GM23338 (cell line): ENCODE data around the gene PPIF. TPM values are rescaled to one million over a fixed set of nuclear protein-coding genes. Genes with fewer than 3 reads are reported as not detected.

ENCODE experiments used
- ATAC-seq: fragments of 200-7000 bp; cut with Tn5 transposase; 3 replicates; pipeline ENCODE4 v1.9.1; 2020
- DNase-seq: peaks from one replicate; pipeline ENCODE4 v3.0.0-alpha.2; 2015; ENCODE audit warnings: low spot score
- H2AFZ ChIP-seq: fragments of 200-600 bp; sonication (generic); 2 replicates; pipeline ENCODE4 v1.8.0; 2016; ENCODE audit warnings: antibody characterized with exemption, mild to moderate bottlenecking, moderate library complexity
- H3F3A ChIP-seq: fragments of 200-600 bp; sonication (generic); replicated peaks from 2 replicates; pipeline ENCODE4 v1.8.0; 2017; ENCODE audit warnings: antibody characterized with exemption, mixed run types, low read depth
- H3K27ac ChIP-seq: fragments of 200-600 bp; sonication (generic); 2 replicates; pipeline ENCODE4 v1.6.1; 2016; ENCODE audit warnings: low read depth
- H3K27me3 ChIP-seq: fragments of 200-600 bp; sonication (generic); 2 replicates; pipeline ENCODE4 v1.8.0; 2016; ENCODE audit warnings: mild to moderate bottlenecking, mixed run types, moderate library complexity; ENCODE audit not compliant: insufficient read depth
- H3K36me3 ChIP-seq: fragments of 200-600 bp; sonication (generic); 2 replicates; pipeline ENCODE4 v1.8.0; 2016; ENCODE audit warnings: mild to moderate bottlenecking; ENCODE audit not compliant: insufficient read depth
- H3K4me1 ChIP-seq: fragments of 200-600 bp; sonication (generic); 2 replicates; pipeline ENCODE4 v1.8.0; 2016; ENCODE audit warnings: mild to moderate bottlenecking, moderate library complexity; ENCODE audit not compliant: insufficient read depth
- H3K4me2 ChIP-seq: fragments of 200-600 bp; sonication (generic); 2 replicates; pipeline ENCODE4 v1.7.1; 2017; ENCODE audit warnings: mixed run types
- H3K4me3 ChIP-seq: fragments of 200-600 bp; sonication (generic); 2 replicates; pipeline ENCODE4 v1.6.1; 2016; ENCODE audit warnings: mixed run types
- H3K79me2 ChIP-seq: fragments of 200-600 bp; sonication (generic); replicated peaks from 2 replicates; pipeline ENCODE4 v1.8.0; 2017; ENCODE audit warnings: mild to moderate bottlenecking; ENCODE audit not compliant: insufficient read depth
- H3K9me2 ChIP-seq: fragments of 200-600 bp; sonication (generic); 2 replicates; pipeline ENCODE4 v1.8.0; 2017; ENCODE audit not compliant: insufficient read depth
- H4K20me1 ChIP-seq: fragments of 200-600 bp; sonication (generic); replicated peaks from 2 replicates; pipeline ENCODE4 v1.8.0; 2017; ENCODE audit warnings: mild to moderate bottlenecking; ENCODE audit not compliant: insufficient read depth
- H3K27ac Mint-ChIP-seq: 2 replicates; pipeline ENCODE4 v1.8.0; 2020; ENCODE audit warnings: inconsistent platforms, mild to moderate bottlenecking, moderate library complexity, mixed read lengths
- H3K27me3 Mint-ChIP-seq: 3 replicates; pipeline ENCODE4 v1.8.0; 2022; ENCODE audit warnings: low read depth, mild to moderate bottlenecking, moderate library complexity, mixed read lengths, inconsistent platforms; ENCODE audit not compliant: insufficient read depth, poor library complexity
- H3K36me3 Mint-ChIP-seq: 3 replicates; pipeline ENCODE4 v1.8.0; 2021; ENCODE audit warnings: low read depth, mild to moderate bottlenecking, inconsistent platforms, moderate library complexity, mixed read lengths
- H3K4me1 Mint-ChIP-seq: 3 replicates; pipeline ENCODE4 v1.8.0; 2020; ENCODE audit warnings: mild to moderate bottlenecking, inconsistent platforms, mixed read lengths
- H3K4me3 Mint-ChIP-seq: 3 replicates; pipeline ENCODE4 v1.8.0; 2021; ENCODE audit warnings: moderate library complexity, mild to moderate bottlenecking, inconsistent platforms, mixed read lengths
- H3K9me3 Mint-ChIP-seq: 3 replicates; pipeline ENCODE4 v1.8.0; 2020; ENCODE audit warnings: moderate library complexity, mild to moderate bottlenecking, inconsistent platforms, mixed read lengths
- CREB1 ChIP-seq: fragments of 250-450 bp; sonication (Bioruptor Pico); IDR thresholded peaks from 2 replicates; pipeline ENCODE4 v1.5.0; 2020; ENCODE audit warnings: low read depth, mild to moderate bottlenecking, moderate library complexity
- EZH2 ChIP-seq: fragments of 200-600 bp; sonication (generic); IDR thresholded peaks from one replicate; pipeline ENCODE4 v1.8.0; 2017; ENCODE audit warnings: antibody characterized with exemption, mild to moderate bottlenecking, low read depth; ENCODE audit not compliant: unreplicated experiment
- EZH2phosphoT487 ChIP-seq: fragments of 200-600 bp; sonication (generic); IDR thresholded peaks from one replicate; pipeline ENCODE4 v1.8.1; 2018; ENCODE audit warnings: antibody characterized with exemption; ENCODE audit not compliant: unreplicated experiment
- JUNB ChIP-seq: IDR thresholded peaks from one replicate; pipeline ENCODE4 v1.6.1; 2016; ENCODE audit warnings: antibody characterized with exemption; ENCODE audit not compliant: unreplicated experiment
- NANOG ChIP-seq: IDR thresholded peaks from 2 replicates; pipeline ENCODE4 v1.6.1; 2016; ENCODE audit warnings: antibody characterized with exemption, borderline replicate concordance
- POLR2AphosphoS5 ChIP-seq: IDR thresholded peaks from 2 replicates; pipeline ENCODE4 v1.6.1; 2016; ENCODE audit warnings: antibody characterized with exemption, low read depth
- STAT1 ChIP-seq: IDR thresholded peaks from one replicate; pipeline ENCODE4 v1.6.1; 2016; ENCODE audit warnings: antibody characterized with exemption; ENCODE audit not compliant: unreplicated experiment
- ZNF114 ChIP-seq: fragments of 250-450 bp; sonication (Bioruptor Pico); IDR thresholded peaks from 2 replicates; pipeline ENCODE4 v1.5.0; 2020; ENCODE audit warnings: mild to moderate bottlenecking, moderate library complexity
- ZNF331 ChIP-seq: fragments of 250-450 bp; sonication (Bioruptor Pico); IDR thresholded peaks from 2 replicates; pipeline ENCODE4 v1.5.0; 2020; ENCODE audit warnings: low read depth, mild to moderate bottlenecking, moderate library complexity
- polyA plus RNA-seq: library from polyadenylated mRNA; unstranded; fragments of >200 nt; fragmentation: Nextera tagmentation; extraction: Ambion mirVana; gene quantifications from 2 replicates; pipeline ENCODE4 v1.2.1, GENCODE V29; 2016
- total RNA-seq: library from RNA; depleted of rRNA; stranded (reverse); fragments of >200 nt; shearing (Covaris generic); gene quantifications from 2 replicates; pipeline ENCODE4 v1.2.3, GENCODE V29; 2014
- TF ChIP-seq, protein P1 (sequence below): IDR thresholded peaks from one replicate; pipeline ENCODE4 v1.6.1; 2018; ENCODE audit warnings: antibody characterized with exemption; ENCODE audit not compliant: unreplicated experiment
- TF ChIP-seq, protein P2 (sequence below): IDR thresholded peaks from 2 replicates; pipeline ENCODE4 v1.6.1; 2016; ENCODE audit warnings: antibody characterized with exemption

The PPIF gene
- total and polyA plus RNA-seq, 2 experiments from 2014 or later = 32.1 to 43.6 TPM

DNA sequence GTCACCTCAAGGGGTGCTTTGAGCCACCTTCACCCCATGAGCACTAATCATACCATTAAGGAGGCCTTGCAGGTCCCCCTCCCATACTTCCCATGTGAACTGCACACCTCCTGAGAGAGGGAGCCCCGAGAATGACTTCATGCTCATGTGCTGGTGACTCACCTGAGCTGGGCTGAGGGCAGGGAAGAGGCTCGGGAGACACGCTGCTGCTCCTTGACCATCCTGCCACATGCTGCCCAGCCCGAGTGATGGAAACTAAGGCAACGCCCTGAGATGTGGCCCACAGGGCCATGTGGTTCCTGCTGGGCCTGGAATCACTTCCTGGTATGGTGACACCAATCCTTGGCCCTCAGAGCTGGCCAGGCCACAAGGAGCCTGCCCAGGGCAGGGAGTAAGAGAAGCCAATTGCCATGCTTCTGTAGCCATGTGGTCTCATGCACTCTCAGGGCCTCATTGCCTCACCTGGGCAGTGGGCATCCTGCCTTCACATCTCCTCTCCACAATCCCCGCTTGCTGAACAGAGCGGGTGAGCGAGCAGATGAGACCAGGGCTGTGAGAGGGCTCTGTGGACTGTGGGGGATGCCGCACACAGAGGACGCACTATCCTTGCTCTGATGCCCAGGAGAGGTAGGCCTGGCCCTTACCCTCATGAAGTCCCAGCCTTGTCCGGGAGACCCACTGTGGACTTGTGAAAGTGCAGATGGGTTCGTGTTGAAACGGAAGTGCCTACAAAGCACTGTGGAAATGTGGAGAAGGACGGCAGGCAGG lies 18.3 kb upstream of the PPIF start (continued):
- TF ChIP-seq, protein P1, sequence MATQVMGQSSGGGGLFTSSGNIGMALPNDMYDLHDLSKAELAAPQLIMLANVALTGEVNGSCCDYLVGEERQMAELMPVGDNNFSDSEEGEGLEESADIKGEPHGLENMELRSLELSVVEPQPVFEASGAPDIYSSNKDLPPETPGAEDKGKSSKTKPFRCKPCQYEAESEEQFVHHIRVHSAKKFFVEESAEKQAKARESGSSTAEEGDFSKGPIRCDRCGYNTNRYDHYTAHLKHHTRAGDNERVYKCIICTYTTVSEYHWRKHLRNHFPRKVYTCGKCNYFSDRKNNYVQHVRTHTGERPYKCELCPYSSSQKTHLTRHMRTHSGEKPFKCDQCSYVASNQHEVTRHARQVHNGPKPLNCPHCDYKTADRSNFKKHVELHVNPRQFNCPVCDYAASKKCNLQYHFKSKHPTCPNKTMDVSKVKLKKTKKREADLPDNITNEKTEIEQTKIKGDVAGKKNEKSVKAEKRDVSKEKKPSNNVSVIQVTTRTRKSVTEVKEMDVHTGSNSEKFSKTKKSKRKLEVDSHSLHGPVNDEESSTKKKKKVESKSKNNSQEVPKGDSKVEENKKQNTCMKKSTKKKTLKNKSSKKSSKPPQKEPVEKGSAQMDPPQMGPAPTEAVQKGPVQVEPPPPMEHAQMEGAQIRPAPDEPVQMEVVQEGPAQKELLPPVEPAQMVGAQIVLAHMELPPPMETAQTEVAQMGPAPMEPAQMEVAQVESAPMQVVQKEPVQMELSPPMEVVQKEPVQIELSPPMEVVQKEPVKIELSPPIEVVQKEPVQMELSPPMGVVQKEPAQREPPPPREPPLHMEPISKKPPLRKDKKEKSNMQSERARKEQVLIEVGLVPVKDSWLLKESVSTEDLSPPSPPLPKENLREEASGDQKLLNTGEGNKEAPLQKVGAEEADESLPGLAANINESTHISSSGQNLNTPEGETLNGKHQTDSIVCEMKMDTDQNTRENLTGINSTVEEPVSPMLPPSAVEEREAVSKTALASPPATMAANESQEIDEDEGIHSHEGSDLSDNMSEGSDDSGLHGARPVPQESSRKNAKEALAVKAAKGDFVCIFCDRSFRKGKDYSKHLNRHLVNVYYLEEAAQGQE = no peak

DNA sequence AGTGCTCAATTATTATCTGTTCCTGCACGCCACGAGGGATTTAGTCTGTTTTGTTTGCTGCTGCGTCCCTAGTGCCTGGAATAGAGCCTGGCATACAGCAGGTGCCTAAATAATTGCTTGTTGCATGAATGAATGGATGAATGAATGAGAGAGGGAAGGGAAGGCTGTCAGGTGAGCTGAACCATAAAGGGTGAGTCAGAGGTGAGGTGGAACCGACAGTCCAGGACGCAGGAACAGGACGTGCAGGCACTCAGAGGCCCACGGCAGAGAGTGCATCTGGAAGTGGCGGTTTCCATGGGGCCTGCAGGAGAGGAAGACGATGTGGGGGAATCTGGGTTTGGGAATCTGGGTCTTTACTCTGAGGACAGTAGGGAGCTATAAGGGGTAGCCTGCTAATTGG lies 17.7 kb upstream of the PPIF start:
- ATAC-seq = no peak
- Histone ChIP-seq H3K9me2 (no peaks in the 10 kb centered on the region), H3F3A (no peaks in the 10 kb centered on the region), H3K36me3 (no peaks in the 10 kb centered on the region), H4K20me1 (no peaks in the 10 kb centered on the region), H2AFZ (no peak overlapping the region), H3K4me2 (no peak overlapping the region), H3K27ac (no peak overlapping the region), H3K4me1 (no peaks in the 10 kb centered on the region), H3K4me3 (no peak overlapping the region), H3K79me2 (no peaks in the 10 kb centered on the region), H3K27me3 (no peaks in the 10 kb centered on the region)
- no peaks in the 10 kb centered on the region for H3K4me1 Mint-ChIP-seq
- no peaks in the 10 kb centered on the region for H3K27me3 Mint-ChIP-seq
- no peak overlapping the region for H3K27ac Mint-ChIP-seq
- H3K36me3 Mint-ChIP-seq = no peaks in the 10 kb centered on the region
- DNase-seq = no peak
- peaks cover 4% of the 10 kb centered on the region; the same call in 2 of the 3 replicates for H3K9me3 Mint-ChIP-seq
- H3K4me3 Mint-ChIP-seq = no peak overlapping the region
- no peak for TF ChIP-seq EZH2
- no peak for TF ChIP-seq ZNF114 (CRISPR knock-in tag)
- TF ChIP-seq POLR2AphosphoS5 = no peak
- TF ChIP-seq ZNF331 (CRISPR knock-in tag) = no peak
- TF ChIP-seq, protein P2, sequence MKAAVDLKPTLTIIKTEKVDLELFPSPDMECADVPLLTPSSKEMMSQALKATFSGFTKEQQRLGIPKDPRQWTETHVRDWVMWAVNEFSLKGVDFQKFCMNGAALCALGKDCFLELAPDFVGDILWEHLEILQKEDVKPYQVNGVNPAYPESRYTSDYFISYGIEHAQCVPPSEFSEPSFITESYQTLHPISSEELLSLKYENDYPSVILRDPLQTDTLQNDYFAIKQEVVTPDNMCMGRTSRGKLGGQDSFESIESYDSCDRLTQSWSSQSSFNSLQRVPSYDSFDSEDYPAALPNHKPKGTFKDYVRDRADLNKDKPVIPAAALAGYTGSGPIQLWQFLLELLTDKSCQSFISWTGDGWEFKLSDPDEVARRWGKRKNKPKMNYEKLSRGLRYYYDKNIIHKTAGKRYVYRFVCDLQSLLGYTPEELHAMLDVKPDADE = no peak
- no peak for TF ChIP-seq NANOG
- no peak for TF ChIP-seq JUNB
- TF ChIP-seq EZH2phosphoT487 = no peak
- TF ChIP-seq, protein P1 = no peak
- TF ChIP-seq CREB1 = no peak
- no peak for TF ChIP-seq STAT1
